Endothelial cell (in vitro differentiated cells): ENCODE results near the gene TBL1X. TPM values are rescaled to one million over a fixed set of nuclear protein-coding genes. Genes with fewer than 3 reads are reported as not detected.

ENCODE experiments used
- DNase-seq: peaks from one replicate; pipeline ENCODE4 v3.0.0; 2021; ENCODE audit warnings: low spot score
- H3K27ac Mint-ChIP-seq: one replicate; pipeline ENCODE4 v1.8.0; 2021; ENCODE audit warnings: mixed read lengths, inconsistent platforms; ENCODE audit not compliant: unreplicated experiment
- H3K27me3 Mint-ChIP-seq: one replicate; pipeline ENCODE4 v1.8.0; 2021; ENCODE audit warnings: mild to moderate bottlenecking, moderate library complexity, mixed read lengths, inconsistent platforms; ENCODE audit not compliant: unreplicated experiment
- H3K36me3 Mint-ChIP-seq: one replicate; pipeline ENCODE4 v1.8.0; 2021; ENCODE audit warnings: mild to moderate bottlenecking, low read depth, mixed read lengths, inconsistent platforms; ENCODE audit not compliant: unreplicated experiment
- H3K4me1 Mint-ChIP-seq: one replicate; pipeline ENCODE4 v1.8.0; 2021; ENCODE audit warnings: mild to moderate bottlenecking, mixed read lengths, inconsistent platforms; ENCODE audit not compliant: unreplicated experiment
- H3K4me3 Mint-ChIP-seq: one replicate; pipeline ENCODE4 v1.8.0; 2021; ENCODE audit warnings: mild to moderate bottlenecking, mixed read lengths, inconsistent platforms; ENCODE audit not compliant: unreplicated experiment
- H3K9me3 Mint-ChIP-seq: one replicate; pipeline ENCODE4 v1.8.0; 2021; ENCODE audit warnings: mixed read lengths, inconsistent platforms; ENCODE audit not compliant: unreplicated experiment
- total RNA-seq: library from RNA; stranded (reverse); fragmentation: NEBNext Ultra II Directional; extraction: Animal tissue kit (Norgen Biotek cat#: 25700); gene quantifications from one replicate; pipeline ENCODE4 v1.2.1, GENCODE V29; 2021; ENCODE audit not compliant: unreplicated experiment
- TF ChIP-seq, protein P1 (sequence below): fragments of 200-600 bp; sonication (generic); IDR thresholded peaks from one replicate; pipeline ENCODE4 v1.5.0; 2021; ENCODE audit warnings: antibody characterized with exemption; ENCODE audit not compliant: unreplicated experiment

The TBL1X gene
- total RNA-seq, 1 donor from 2014 or later: 19.4 TPM

DNA sequence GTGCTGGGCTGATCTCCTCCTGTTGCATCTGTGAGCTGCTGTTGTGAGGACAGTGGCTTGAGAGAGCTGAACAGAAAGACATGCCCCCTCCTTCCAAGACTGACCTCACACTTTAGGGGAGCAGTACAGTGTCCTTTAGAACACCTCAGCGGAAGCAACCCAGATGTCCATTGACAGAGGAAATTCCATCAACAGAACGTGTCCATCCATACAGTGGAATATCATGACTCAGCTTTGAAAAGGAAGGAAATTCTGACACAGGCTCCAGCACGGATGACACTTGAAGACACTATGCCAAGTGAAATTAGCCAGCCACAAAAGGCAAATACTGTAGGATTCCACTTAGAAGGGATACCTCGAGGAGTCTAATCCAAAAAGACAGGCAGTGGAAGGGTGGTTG lies 197.3 kb downstream of the TBL1X start:
- H3K4me1 Mint-ChIP-seq: no peaks in the 10 kb centered on the region
- TF ChIP-seq, protein P1, sequence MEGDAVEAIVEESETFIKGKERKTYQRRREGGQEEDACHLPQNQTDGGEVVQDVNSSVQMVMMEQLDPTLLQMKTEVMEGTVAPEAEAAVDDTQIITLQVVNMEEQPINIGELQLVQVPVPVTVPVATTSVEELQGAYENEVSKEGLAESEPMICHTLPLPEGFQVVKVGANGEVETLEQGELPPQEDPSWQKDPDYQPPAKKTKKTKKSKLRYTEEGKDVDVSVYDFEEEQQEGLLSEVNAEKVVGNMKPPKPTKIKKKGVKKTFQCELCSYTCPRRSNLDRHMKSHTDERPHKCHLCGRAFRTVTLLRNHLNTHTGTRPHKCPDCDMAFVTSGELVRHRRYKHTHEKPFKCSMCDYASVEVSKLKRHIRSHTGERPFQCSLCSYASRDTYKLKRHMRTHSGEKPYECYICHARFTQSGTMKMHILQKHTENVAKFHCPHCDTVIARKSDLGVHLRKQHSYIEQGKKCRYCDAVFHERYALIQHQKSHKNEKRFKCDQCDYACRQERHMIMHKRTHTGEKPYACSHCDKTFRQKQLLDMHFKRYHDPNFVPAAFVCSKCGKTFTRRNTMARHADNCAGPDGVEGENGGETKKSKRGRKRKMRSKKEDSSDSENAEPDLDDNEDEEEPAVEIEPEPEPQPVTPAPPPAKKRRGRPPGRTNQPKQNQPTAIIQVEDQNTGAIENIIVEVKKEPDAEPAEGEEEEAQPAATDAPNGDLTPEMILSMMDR: no peak
- no peak overlapping the region for H3K4me3 Mint-ChIP-seq
- DNase-seq: no peak
- H3K9me3 Mint-ChIP-seq: no peaks in the 10 kb centered on the region
- peaks cover 4% of the 10 kb centered on the region for H3K36me3 Mint-ChIP-seq
- H3K27ac Mint-ChIP-seq: no peak overlapping the region
- peaks cover 1% of the 10 kb centered on the region for H3K27me3 Mint-ChIP-seq

GRCh38 chrX:9663216-9663615 lies 198.4 kb downstream of the TBL1X start:
- peaks cover 4% of the 10 kb centered on the region for H3K36me3 Mint-ChIP-seq
- DNase-seq: no peak
- H3K9me3 Mint-ChIP-seq: no peaks in the 10 kb centered on the region
- no peaks in the 10 kb centered on the region for H3K4me1 Mint-ChIP-seq
- H3K27me3 Mint-ChIP-seq: peaks cover 1% of the 10 kb centered on the region
- H3K27ac Mint-ChIP-seq: no peak overlapping the region
- TF ChIP-seq, protein P1: no peak
- no peak overlapping the region for H3K4me3 Mint-ChIP-seq

- Mint-ChIP-seq H3K9me3 (no peaks in the 10 kb centered on the region), H3K36me3 (peaks cover 4% of the 10 kb centered on the region), H3K4me3 (no peak overlapping the region), H3K27ac (no peak overlapping the region), H3K27me3 (peaks cover 1% of the 10 kb centered on the region), H3K4me1 (no peaks in the 10 kb centered on the region)
- DNase-seq: no peak
- TF ChIP-seq, protein P1: no peak
Observed at GRCh38 chrX:9664224-9664623, 199.4 kb downstream of the TBL1X start.

GRCh38 chrX:9665113-9665512 lies 200.3 kb downstream of the TBL1X start:
- H3K36me3 Mint-ChIP-seq: peaks cover 4% of the 10 kb centered on the region
- no peak overlapping the region for H3K27ac Mint-ChIP-seq
- peaks cover 1% of the 10 kb centered on the region for H3K27me3 Mint-ChIP-seq
- H3K4me1 Mint-ChIP-seq: no peaks in the 10 kb centered on the region
- no peaks in the 10 kb centered on the region for H3K9me3 Mint-ChIP-seq
- TF ChIP-seq, protein P1: no peak
- no peak overlapping the region for H3K4me3 Mint-ChIP-seq
- DNase-seq: no peak

GRCh38 chrX:9668537-9668936 lies 203.7 kb downstream of the TBL1X start:
- Mint-ChIP-seq H3K27me3 (peaks cover 1% of the 10 kb centered on the region), H3K4me1 (peaks cover 3% of the 10 kb centered on the region), H3K9me3 (no peaks in the 10 kb centered on the region), H3K4me3 (no peak overlapping the region), H3K36me3 (peaks cover 10% of the 10 kb centered on the region), H3K27ac (no peak overlapping the region)
- no peak for DNase-seq
- TF ChIP-seq, protein P1: no peak
